ENCODE data around the gene FMO5. TPM values are rescaled to one million over a fixed set of nuclear protein-coding genes. Genes with fewer than 3 reads are reported as not detected.

FMO5 gene, protein sequence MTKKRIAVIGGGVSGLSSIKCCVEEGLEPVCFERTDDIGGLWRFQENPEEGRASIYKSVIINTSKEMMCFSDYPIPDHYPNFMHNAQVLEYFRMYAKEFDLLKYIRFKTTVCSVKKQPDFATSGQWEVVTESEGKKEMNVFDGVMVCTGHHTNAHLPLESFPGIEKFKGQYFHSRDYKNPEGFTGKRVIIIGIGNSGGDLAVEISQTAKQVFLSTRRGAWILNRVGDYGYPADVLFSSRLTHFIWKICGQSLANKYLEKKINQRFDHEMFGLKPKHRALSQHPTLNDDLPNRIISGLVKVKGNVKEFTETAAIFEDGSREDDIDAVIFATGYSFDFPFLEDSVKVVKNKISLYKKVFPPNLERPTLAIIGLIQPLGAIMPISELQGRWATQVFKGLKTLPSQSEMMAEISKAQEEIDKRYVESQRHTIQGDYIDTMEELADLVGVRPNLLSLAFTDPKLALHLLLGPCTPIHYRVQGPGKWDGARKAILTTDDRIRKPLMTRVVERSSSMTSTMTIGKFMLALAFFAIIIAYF
- 0.59 and 1.0 TPM in 2 replicates for total RNA-seq

GRCh38 chr1:147225193-147225730, at the start of gene FMO5:
TSS of gene FMO5 (minus strand) at chr1:147225339. CDS start at chr1:147225029, 310 bp downstream.

DNA sequence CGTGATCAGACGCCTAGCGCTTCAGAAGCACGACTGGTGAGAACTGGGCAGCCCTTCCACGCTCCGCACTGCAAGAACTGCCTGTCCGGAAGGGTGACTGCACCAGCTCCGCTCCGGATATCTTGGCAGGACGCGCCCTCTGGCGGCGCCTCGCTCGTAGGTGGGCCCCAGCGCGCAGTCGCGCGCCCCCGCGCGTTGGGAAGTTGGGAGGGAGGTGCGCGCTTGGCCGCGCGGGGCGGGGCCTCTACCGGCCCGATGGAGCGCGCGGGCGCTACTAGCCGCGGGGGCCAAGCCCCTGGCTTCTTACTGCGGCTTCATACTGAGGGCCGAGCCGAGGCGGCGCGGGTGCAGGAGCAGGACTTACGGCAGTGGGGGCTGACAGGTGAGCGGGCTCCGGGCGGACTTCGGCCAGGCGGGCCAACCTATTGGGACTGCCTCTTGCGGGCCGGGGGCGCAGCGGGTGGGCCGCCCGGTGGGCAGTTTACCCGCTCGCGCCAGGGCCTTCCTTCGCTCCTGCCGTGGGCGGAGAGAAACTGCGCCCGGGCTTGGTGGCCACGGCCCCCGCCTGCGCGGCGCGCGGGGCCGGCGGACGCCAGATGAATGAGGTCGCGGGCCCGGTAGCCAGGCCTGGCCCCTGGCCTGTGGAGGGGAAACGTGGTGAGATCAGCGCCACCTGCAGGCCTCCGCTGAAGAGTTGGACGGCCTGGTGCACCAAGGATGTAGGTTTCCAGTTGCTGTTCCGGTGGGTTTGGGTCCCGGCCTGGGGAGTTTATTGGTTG, 17.5 kb upstream of the FMO5 start, which contains the start of gene CHD1L:
Gene CHD1L (plus strand): TSS at position 236 of the 779 bp plus-strand sequence. CDS start 20 bp downstream, at position 256.

GRCh38 chr1:147172168-147173016, 52.7 kb downstream of the FMO5 start, which contains the start of gene PRKAB2:
TSS of gene PRKAB2 (minus strand) at chr1:147172470. CDS start at chr1:147172144, 326 bp downstream.

Other genes with a start within 250 kb of the FMO5 start
- 4.9 and 5.4 TPM in 2 replicates for gene PRKAB2, start 52.9 kb downstream of the FMO5 start, total RNA-seq
- 25.4 and 26.4 TPM in 2 replicates for gene CHD1L, start 17.3 kb upstream of the FMO5 start, total RNA-seq

Data from bronchus fibroblast of lung (primary cell).